RCC 7860 (cell line): ENCODE data around the gene DAB1.
"Not testable (repeated sequence)": the region's sequence is repeated elsewhere in the genome, so short reads cannot be mapped to it uniquely, and the experiment has no call there.

Experiments used
- DNase-seq: peaks from one replicate; pipeline ENCODE4 v3.0.0-alpha.2; 2015; ENCODE audit warnings: low spot score
- FAIRE-seq: peaks from 2 replicates; lab custom pipeline; 2012; peaks lifted over from hg19 to GRCh38; lab: Jason Lieb, UNC

DAB1 gene

DNA sequence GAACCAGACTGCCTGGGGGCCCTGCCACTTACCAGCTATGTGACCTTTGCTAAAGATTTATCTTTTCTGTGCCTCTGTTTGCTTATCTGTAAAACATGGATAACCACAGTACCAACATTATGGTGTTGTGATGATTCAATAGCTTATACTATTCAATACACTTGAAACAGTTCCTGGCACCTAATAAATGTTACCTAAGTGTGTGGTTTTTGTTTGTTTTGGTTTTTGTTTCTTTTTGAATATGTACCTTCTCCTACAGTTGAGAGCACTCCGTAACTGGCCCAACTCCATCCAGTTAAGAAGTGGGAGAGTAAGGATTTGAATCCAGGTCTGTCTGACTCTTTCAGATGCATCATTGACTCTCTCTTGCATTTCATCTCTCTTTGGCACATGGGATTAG lies 332.2 kb downstream of the DAB1 start:
- FAIRE-seq (no peak), DNase-seq (no peak)

DNA sequence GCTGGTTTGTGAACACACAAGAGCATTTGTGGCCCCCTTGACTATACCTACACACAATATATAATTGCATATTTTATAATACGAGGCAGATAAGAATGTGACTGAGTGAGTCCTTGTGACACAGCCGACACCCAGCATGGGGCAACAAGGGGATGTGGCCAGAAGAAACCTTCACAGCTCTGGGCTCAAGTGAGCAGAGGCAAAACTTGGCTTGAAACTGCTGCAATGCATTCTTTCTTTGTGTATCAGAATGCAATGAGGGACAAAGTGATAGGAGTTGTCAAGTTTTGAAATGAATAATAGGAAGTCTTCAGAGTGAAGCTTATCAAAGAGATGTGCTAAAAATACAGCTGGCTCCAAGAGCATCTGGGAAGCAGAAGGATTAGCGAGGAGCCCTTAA lies 334.0 kb downstream of the DAB1 start:
- DNase-seq: no peak
- FAIRE-seq: no peak

DNA sequence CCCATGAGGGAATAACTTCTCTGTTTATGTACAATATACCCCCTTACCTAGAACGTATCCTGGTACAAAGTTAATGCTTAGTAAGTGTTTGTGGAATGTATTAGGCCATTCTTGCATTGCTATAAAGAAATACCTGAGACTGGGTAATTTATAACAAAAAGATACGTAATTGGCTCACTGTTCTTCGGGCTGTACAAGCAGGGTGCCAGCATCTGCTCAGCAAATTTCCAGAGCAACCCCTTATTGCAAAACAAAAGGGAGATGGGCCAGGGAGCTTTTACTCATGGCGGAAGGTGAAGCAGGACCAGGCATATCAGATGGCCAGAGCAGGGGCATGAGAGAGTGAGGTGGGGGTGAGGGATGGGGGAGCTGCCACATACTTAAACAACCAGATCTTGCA lies 334.6 kb downstream of the DAB1 start:
- FAIRE-seq: no peak
- no peak for DNase-seq

DNA sequence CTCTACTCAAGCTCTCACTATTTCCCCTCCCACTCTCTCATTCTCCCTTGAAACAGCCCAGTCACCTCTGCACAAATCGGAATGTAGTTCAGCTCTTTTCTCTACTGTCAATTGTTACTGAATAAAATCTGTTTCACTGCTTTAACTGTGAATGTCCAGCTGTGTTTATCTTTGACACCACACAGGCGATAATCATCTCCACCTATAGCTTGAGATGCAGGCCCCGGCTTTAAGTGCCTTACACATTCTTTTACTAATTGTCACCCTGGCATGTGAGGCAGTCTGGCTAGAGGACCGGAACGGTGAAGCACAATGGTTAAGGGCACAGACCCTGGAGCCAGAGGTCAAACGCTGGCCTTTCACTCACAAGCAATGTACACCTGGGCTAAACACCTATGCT lies 335.2 kb downstream of the DAB1 start:
- no peak for DNase-seq
- no peak for FAIRE-seq

- FAIRE-seq, DNase-seq: not testable (repeated sequence)
Observed at GRCh38 chr1:57087660-57088059, 336.2 kb downstream of the DAB1 start.

GRCh38 chr1:57086154-57086553 lies 337.7 kb downstream of the DAB1 start:
- no peak for FAIRE-seq
- no peak for DNase-seq

DNA sequence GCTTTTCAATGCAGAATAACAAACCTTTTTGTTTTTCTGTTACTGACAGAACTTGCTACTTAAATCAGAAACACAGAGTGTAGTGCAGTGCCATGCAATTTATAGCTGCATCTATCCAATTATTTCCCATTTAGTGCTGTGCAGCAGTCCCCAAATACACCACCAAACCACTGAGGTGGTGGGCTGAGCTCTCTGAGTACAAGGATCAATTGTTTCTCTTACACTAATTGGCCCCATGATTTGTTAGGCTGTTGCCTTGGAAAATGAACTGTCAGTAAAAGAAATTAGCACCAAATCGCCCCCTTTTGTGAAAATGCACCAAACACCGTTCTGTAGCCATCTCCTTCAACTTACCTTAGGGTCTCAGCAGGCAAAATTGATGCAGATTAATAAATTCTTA lies 339.2 kb downstream of the DAB1 start:
- DNase-seq: no peak
- no peak for FAIRE-seq

DNA sequence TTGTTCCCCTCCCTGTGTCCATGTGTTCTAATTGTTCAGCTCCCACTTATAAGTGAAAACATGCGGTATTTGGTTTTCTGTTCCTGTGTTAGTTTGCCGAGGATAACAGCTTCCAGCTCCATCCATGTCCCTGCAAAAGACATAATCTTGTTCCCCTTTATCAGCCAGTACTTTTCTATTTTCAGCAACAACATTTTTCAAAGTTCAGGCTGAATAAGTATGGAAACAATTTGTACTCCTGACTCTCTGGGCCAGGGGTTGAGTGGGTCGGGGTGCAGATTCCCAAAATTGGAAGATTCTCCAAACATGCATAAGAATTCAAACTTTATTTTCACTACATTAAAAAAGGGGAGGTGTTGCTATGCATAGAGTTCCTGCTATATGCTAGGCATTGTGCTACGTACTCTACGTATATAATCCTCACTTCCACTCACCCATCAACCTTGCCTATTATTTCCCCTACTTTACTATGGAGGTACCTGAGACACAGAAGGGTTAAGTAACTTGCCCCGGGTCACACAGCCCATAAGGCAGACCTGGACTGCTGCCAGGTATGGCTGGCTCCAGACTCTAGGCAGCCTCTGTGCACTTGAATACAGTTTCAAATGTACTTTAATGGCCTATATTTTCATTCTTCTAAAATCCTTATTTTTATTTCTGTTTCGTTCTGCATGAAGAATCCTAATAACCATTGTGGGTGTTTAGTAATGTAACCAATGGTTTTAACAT lies 341.0 kb downstream of the DAB1 start:
- FAIRE-seq: no peak
- no peak for DNase-seq

DNA sequence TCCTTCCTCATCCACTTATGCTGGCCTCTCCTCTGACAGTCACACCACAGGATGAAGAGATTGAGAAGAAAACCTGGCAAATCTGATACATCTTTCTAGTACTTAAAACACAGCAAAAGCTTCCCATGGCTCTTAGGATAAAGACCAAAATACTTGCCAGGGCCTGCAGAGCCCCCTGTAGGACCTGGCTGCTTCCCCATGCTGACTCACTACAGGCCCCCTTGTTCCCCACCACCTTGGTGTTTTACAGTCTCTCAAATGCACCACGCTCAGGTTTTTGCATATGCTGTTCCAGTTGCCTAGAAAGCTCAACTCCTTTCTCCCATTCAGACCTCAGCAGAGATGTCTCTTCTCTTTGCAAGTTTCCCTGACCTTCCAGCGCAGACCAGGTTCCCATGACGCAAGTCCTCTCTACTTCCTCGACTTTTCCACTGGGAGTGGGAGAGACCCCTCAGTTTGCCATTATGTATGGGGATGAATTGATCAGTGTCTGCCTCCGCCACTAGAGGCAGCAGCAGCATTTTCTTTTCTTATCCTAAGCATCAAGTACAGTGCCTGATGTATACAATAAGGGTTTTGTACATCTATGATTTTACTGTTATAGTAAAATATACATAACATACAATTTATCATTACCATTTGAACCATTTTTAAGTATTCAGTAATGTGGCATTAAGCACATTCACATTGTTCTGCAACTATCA lies 344.3 kb downstream of the DAB1 start:
- no peak for DNase-seq
- FAIRE-seq: no peak

DNA sequence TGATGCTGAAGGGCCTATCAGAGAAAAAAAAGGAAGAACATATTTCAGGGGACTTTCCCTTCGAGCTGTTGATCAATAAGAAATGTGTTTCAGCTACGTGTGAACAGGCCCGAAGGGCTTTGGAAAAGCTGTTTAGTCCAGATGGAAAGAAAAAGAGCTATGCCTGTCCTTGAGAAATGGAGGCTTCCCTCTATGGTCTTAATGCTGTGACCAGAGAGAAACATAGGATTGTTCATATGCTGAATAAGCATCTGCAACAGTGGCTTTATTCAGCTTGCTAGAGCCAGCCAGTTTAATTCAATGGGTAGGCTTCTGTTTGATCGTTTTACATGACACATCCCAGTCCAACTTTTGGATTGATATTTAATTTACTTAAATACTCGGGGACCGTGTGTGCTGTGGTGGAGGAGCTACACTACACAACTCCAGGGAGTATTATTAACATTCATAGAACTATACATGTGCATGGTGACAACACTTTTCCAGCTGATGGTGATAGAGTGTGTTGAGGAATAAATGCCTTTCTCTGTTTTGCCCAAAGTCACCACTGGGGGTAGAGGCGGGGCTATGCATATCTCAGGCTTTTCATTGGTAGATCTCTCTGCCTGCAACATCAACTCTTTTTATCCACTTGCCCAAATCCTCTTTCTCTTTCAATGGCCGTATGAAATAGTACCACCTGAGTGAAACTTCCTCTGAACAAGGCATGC lies 351.3 kb downstream of the DAB1 start:
- FAIRE-seq (no peak), DNase-seq (no peak)

DNA sequence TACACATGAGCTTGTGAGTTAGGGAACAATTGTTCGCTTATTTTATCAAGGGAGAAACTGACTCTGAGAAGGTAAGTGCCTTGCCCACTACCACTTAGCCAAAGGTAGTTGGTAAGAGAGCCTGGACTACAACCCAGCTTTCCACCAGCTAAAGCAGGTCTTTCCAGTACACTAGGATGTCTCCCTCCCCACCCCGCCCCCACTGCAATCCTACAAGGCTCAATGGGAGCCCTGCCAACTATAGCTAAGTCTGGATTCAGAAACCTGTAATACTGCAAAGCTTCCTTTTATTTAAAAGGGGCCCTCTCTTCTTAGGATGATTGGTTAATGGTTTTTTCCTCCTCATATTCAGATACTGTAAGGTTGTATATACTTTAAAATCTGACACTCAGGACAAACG lies 356.0 kb downstream of the DAB1 start:
- DNase-seq (no peak), FAIRE-seq (no peak)

DNA sequence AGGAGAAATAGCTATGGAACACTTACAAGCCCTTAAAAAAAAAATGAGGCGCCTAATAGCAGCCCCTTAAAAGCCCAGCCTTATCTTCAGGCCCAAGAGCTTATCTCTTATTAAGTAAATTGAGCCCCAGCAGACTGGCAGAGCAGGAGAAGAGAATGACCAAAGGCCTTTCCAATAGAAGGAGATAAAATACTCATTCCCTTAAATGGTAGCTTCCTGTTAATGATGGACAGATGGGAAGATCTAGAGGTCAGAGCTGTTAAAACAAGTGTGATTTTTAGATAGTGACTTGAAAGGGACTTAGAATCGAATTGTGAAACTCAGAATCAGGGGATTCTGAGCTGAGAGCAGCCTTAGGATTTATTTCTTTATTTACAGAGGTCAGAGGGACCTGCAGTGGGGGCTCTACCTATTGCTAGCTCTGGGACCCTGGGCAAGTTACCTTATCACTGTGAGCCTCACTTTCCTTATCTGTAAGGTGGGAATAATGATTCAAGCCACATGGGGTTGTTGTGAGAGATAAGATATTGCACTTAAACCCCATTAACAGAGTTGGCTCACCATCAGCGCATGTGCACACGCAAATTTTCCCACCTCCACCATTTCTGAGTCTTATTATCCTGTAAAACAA lies 356.8 kb downstream of the DAB1 start:
- FAIRE-seq: no peak
- no peak for DNase-seq

DNA sequence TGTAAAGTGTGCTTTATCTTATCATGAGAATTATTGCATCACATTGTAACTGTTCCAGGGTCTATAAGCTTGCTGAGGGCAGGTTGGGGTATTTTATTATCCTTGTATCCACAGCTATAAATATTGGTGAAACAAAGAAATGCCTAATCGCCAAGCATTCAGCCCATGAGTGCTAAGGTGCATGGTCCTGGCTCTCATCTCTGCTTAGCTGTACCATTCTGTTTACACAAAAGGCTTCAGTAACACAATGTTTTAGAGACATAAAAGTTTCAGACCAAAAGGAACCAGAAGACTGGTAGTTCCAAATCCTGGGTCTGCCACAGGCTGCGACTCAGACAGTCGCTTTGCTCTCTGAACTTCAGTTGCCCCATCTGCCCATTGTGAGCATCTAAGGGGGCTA lies 358.4 kb downstream of the DAB1 start:
- FAIRE-seq (no peak), DNase-seq (no peak)

DNA sequence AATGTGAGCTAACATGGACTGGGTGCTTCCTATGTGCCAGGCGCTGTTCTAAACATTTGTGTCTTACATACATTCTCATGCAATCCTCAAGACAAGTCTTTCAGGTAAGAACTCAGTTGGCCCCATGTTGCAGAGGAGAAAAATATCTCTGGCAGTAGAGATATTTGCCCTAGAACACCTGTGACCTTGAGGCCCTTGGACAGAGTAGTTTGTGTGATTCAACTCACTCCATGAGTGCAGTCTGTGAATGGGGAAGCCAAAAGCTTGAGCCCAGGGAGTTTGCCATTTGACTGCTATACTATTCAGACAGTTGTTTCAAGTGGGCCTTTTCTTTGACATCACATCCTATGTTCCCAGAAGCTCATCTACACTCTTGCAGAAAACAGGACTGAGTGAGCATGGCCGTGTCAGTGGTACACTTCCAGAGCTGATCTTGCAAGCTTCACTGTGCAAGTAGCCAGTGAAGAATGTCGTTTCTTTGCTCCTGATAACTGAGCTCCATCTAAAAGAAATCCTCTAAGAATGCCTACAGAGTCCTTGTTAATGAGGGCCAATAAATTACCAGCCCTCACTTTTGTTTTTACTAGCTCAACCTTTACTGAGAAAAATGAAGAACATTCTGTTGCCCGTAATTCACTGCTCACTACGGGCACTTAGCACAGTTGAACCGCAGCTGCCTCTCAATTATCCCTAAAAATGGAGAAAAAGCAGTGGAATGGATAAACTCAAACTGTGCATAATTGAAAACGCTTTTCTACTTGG lies 359.3 kb downstream of the DAB1 start:
- FAIRE-seq (no peak), DNase-seq (no peak)

DNA sequence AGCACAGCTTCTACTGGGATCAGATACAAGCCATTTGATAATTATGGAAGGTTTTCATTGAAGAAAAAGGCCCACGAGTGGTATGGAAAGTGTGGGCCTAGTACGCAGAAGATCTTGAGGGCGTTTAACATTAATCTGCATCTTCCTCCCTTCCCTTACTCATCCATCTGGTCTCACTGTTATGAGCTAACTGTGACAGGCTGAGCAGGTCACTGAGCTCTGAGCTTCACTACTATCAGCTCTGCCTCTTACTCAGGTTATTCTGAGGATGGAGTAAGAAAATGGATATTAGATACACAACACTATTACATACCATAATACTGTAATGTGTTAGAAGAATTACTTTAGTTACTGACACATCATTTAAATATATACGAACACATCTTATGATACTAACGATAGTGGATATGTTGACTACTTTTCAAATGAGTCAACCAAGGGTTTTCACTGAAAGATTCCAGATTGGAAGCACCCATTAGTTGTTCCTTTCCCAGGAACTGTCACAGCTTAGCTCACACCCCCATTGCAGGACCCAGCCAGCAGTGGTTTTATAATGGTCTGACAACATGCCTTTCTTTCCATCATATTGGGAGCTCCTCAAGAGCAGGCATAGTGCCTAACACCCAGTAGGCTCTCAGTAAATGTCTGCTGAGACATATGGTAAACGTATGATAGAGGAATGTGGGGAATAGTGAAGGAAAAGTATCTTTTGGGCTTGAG lies 360.3 kb downstream of the DAB1 start:
- no peak for FAIRE-seq

DNA sequence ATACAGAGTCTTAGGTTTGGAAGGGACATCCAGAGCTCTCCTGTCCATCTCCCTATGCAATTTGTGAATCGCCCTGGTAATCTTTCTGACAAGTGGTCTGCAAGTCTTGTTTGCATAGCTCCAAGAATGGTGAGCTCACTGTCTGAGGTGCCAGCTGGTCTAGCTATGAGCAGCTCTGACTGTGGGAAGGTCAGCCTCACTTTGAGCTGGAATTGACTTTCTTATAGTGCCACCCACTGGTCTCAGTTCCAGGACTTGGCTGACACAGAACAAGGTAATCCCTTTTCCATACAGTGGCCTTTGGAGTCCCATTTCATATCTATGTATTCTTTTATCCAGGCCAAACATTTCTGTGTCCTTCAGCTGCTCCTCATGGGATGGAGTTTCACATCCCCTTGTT lies 362.5 kb downstream of the DAB1 start:
- FAIRE-seq: no peak
- DNase-seq: no peak

More for the DNA sequence above, 360.3 kb downstream of the DAB1 start:
- no peak for DNase-seq

GRCh38 chr1:57060451-57060850 lies 363.4 kb downstream of the DAB1 start:
- no peak for DNase-seq
- FAIRE-seq: no peak

DNA sequence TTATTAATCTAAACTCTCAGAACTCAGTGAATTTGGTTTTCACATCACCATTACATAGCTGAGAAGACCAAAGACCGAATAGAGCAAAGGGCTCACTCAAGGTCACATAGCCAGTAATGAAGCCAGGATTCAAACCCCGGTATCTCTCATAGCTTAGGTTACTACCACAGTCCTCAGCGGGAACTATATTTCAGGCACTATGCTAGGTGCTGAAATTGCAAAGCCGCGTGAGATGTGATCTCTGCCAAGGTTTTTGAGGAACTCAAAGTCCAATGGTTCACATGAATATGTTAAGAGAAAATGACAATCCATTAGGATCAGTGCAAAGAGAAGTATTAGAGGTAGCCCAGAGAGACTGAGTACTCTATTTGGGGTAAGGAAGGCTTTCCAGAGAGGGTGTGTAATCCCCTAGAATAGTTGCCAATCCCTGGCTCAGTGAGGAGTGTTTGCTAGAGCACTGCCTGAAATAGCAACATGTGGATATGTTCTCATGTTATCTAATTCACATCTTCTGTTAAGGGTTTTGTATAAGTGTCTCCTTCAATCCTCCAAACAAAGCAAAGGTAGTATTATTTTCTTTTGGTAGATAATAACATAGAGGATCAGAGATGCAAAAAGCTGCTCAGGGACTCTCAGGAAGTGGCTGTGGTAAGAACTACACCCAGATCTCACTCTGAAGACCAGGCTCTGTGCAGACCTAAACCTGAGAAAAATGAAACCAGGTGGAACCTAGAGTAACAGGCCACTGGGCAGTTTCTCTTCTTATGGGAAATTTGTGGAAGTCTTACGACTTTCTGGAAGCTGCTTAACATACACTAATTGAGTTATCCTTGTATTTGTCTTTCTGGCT lies 365.0 kb downstream of the DAB1 start:
- FAIRE-seq (no peak), DNase-seq (no peak)

GRCh38 chr1:57048856-57049255 lies 375.0 kb downstream of the DAB1 start:
- no peak for DNase-seq
- FAIRE-seq: no peak
